ENCODE results near the gene ITPRID1.

Gene ITPRID1

DNA sequence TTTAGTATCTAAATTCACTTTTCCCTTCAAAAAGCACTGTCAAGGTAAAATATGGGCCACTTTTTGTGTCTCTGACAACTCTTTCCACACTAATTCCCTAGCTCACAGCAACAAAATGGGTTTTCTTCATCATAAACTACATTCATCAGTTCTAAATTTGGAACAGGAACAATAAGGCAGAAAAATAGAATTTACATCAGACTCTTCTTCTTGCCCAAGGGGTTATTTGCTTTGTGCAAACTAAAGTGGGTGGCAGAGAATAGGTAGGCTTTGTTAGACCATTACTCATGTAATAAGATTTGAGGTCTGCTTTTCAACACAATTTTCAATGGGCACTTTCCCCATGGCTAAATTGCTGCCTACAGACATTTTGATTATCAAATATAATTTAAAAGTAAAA, 155.6 kb downstream of the ITPRID1 start:
- H3K4me3 ChIP-seq (ENCODE audit: low read depth, low read length), result no peak overlapping the region
- TF ChIP-seq, protein P1, sequence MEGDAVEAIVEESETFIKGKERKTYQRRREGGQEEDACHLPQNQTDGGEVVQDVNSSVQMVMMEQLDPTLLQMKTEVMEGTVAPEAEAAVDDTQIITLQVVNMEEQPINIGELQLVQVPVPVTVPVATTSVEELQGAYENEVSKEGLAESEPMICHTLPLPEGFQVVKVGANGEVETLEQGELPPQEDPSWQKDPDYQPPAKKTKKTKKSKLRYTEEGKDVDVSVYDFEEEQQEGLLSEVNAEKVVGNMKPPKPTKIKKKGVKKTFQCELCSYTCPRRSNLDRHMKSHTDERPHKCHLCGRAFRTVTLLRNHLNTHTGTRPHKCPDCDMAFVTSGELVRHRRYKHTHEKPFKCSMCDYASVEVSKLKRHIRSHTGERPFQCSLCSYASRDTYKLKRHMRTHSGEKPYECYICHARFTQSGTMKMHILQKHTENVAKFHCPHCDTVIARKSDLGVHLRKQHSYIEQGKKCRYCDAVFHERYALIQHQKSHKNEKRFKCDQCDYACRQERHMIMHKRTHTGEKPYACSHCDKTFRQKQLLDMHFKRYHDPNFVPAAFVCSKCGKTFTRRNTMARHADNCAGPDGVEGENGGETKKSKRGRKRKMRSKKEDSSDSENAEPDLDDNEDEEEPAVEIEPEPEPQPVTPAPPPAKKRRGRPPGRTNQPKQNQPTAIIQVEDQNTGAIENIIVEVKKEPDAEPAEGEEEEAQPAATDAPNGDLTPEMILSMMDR (IDR thresholded peaks at IDR 0.05; ENCODE audit: low read depth, low read length), result no peak

DNA sequence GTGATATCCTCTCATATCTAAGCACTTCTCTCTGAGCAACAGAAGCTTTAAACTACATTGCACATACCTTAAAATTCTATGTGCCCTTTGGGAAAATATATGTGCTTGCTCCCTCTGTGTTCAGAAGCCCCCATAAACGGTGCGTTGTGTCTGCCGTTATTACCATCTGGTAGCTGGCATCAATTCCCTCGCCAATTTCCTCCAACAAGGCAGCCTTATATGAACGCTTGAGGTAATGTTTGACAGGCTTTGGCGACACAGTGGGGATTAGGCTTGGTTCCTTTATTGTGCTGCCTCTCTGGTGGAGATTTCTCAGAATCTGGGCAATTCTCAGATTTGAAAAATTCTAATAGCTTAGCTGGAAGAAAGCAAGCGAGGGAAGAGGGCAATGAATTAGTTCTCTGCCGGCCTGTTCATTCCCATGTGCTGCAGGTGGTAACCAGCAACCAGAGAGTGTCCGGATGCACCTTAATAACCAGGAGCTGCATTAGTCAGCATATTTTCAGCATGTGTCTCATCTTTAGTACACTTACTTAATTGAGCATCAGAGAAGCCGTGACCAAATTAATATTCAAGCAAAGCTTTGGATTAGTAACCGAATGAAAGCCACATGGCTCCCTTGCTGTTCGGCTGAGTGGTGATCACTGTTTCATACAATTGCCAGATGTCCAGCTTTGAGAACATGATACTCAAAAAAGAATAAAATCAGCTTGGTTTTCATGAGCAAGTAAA, 165.8 kb downstream of the ITPRID1 start:
- TF ChIP-seq, protein P1 (IDR thresholded peaks at IDR 0.05; ENCODE audit: low read depth, low read length), result no peak
- H3K4me3 ChIP-seq (ENCODE audit: low read depth, low read length), result no peak overlapping the region

DNA sequence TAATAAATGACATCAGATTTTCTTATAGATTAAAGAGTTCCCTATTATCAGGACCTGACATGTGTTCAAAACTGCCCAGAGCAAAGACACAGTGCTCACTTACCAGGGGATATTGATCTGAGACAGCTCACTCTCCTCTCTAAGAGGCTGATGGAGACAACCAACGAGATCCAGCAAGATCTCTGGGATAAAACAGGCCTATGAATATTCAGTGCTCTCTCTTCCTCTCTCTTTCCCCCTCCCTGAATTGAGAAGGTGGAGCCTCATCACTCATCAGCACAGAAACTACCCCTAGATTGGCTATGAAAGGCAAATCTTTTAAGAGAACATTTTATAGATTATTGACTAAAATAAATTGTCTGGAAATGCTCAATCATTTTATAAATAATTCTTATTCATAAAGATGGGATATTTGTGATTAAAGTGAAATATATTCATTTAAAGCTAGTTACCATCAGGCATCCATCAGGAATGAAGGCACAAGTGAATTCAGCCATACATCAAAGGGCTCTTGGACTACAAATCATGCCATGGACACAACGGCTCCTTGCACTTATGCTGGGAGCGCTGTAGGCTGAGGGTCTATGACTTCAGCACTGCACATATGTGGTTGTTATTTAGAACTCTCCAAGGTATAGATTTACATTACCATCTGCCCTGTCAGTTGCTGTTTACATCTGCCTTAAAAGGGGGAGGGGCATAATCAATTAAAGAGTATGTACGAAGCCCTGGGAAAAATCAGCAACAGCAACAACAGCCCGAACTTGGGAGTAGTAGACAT, 169.7 kb downstream of the ITPRID1 start:
- no peak overlapping the region for H3K4me3 ChIP-seq (ENCODE audit: low read depth, low read length)
- TF ChIP-seq, protein P1 (IDR thresholded peaks at IDR 0.05; ENCODE audit: low read depth, low read length), result no peak

DNA sequence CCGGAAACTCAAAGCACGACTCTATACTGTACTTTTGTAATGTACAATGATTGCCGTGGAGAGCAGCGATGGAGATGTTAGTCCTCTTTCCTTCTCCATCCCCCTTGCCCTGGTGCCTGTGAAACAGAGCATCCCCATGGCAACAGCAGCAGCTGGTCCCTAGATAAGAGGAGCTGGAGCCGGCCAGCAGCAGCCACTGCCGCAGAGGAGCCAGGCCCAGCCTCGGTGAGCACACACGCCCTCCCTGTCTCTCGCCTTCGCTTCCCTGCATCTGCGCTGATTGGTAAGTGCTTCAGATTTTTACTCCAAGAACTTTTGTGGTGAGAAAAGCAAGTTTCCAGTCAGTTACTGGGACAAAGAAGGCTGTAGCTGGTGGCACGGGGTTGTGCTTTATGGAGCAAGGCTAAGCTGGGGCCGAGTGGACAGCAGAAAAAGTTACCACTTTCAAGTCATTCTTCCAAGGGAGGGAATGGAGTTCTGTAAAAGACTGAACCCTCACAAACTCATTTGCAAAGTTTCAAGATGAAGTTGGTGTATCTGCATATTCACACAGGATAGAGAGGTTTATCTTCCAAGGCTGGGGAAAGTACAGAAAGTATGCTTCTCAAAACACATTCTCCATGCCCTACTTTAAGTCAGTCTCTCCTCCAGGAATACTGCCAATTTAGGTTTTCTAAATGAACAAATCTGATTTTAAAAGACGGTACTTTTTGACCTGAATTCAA, 173.3 kb downstream of the ITPRID1 start, which contains the start of gene PPP1R17:
Gene PPP1R17 (plus strand): TSS at position 192 of the 725 bp plus-strand sequence. CDS start 5,227 bp downstream, outside the sequence.
- TF ChIP-seq, protein P1 (IDR thresholded peaks at IDR 0.05; ENCODE audit: low read depth, low read length), result no peak
- no peak within 1 kb of the TSS for H3K4me3 ChIP-seq (ENCODE audit: low read depth, low read length)

DNA sequence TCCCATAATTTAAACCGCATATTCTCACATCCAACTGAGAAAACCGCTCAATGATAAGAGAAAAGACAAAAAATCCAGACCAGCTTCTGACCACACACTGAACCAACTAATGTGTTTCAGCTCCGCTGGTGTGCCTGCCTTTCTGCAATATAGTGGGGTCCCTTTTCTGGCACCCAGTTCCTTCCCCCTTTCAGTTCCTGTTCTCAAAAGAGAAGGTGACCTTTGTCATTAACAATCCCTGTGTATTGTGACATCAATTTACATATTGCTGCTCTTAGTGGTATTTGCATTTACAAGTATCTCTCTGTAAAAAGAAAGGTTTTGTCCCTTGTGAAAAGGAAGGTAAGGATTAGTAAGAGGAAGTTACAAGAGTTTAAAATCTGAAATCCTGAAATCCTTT, 174.5 kb downstream of the ITPRID1 start:
- no peak overlapping the region for H3K4me3 ChIP-seq (ENCODE audit: low read depth, low read length)
- TF ChIP-seq, protein P1 (IDR thresholded peaks at IDR 0.05; ENCODE audit: low read depth, low read length), result no peak

DNA sequence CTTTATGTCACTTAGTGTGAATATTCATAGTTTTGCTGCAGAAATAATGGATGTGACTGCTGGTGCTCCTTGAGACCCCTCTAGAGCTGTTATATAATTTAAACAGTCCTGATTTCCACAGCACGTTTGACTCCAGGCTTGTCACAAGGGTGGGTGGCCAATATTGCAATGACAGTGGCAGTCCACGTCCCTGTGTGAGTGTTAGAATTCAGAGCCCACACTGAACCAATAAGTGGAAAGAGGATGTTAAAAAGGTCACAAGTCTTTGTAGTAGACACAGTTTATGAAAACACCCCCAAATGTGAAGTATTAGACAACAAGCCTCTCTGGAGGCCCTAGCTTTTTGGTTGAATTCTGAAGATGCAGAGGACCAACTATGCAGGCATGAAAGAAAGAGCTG, 175.1 kb downstream of the ITPRID1 start:
- no peak overlapping the region for H3K4me3 ChIP-seq (ENCODE audit: low read depth, low read length)
- TF ChIP-seq, protein P1 (IDR thresholded peaks at IDR 0.05; ENCODE audit: low read depth, low read length), result no peak

Measured in WI38 (cell line).